Ascending aorta (tissue), 2 donors: ENCODE data around the gene C21orf58. TPM values are rescaled to one million over a fixed set of nuclear protein-coding genes. Genes with fewer than 3 reads are reported as not detected.

Source experiments
- DNase-seq, 2 donors: peaks; one replicate each; pipeline ENCODE4 v3.0.0-alpha.2; 2019; ENCODE audit warnings: low spot score in 2 of 2
- H3K27ac ChIP-seq, 2 donors: fragments of 200-600 bp; sonication (generic); one replicate each; pipeline ENCODE4 v1.5.1; 2016 to 2017; ENCODE audit warnings: mild to moderate bottlenecking in 1 of 2
- H3K27me3 ChIP-seq: fragments of 200-600 bp; sonication (generic); one replicate; pipeline ENCODE4 v1.5.1; 2017
- H3K36me3 ChIP-seq, 2 donors: fragments of 200-600 bp; sonication (generic); one replicate each; pipeline ENCODE4 v1.5.1; 2016
- H3K4me1 ChIP-seq, 2 donors: fragments of 200-600 bp; sonication (generic); one replicate each; pipeline ENCODE4 v1.5.1; 2016 to 2017; ENCODE audit warnings: mild to moderate bottlenecking in 1 of 2
- H3K4me3 ChIP-seq, 2 donors: fragments of 200-600 bp; sonication (generic); one replicate each; pipeline ENCODE4 v1.5.1; 2016 to 2017; ENCODE audit warnings: mild to moderate bottlenecking in 1 of 2
- H3K9me3 ChIP-seq, 2 donors: fragments of 200-600 bp; sonication (generic); one replicate each; pipeline ENCODE4 v1.5.1; 2016
- intact Hi-C: fragments of 100-400 bp; cut with DNase I; formaldehyde crosslinking; loops from one replicate; pipeline ENCODE4 v1.15.1; 2023
- total RNA-seq: library from RNA; depleted of rRNA; stranded (reverse); fragments of >200 nt; gene quantifications from one replicate; pipeline ENCODE4 v1.1.0, GENCODE V29; 2016
- TF ChIP-seq, protein P1 (sequence below), 3 experiments: fragments of 200-600 bp in 2 of 3; fragments of 450-650 bp in 1 of 3; sonication (generic) in 2 of 3; IDR thresholded peaks; one replicate each; pipeline ENCODE4 v1.5.1; 2016 to 2019; ENCODE audit warnings: antibody characterized with exemption in 3 of 3, mild to moderate bottlenecking in 1 of 3, moderate library complexity in 1 of 3

C21orf58 gene
- total RNA-seq, 1 donor from 2014 or later = 3.2 TPM

DNA sequence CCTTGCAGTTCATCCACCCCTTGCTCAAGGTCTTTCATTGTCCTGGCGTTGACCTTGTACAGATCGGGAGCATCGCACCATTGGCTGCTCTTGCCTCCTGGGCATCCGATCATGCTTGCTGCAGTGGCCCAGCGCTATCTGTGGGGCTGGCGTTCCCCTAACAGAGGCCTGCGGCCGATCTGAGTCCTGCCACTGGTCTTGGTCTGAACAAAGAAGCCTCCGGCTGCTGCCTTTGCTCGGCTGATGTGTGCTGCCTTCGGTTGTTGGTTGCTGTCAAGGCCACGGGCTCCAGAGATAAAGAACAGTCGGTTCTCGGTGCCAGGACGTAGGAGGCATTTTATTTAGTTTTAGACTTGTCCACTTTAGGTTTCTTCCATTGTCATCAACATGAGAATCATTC is 39.3 kb upstream of the C21orf58 start:
- no peak overlapping the region for H3K27ac ChIP-seq

DNA sequence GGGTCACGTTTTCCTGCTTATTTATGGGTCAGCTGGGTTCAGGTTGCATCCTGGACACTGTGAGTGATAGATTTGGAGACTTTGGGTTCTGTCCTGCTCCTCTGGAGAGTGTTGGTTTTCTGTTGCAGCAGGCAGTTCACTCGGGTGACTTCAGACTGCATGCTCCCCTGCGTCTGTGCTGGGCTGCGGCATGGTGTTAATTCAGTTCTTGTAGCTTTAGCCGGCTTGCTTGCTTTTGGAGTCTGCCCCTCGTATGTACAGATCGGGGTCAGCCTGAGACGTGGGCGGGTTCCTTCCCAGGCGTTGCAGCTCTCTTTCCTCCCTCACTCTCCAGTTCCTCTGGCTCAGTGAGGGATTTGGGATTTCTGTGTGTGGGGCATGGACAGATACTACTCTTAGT is 38.3 kb upstream of the C21orf58 start:
- Histone ChIP-seq H3K27ac (no peak overlapping the region), H3K4me3 (no peak overlapping the region), H3K27me3 (no peaks in the 10 kb centered on the region), H3K36me3 (peaks cover 48 to 77% of the 10 kb centered on the region in 2 donors), H3K4me1 (no peaks in the 10 kb centered on the region), H3K9me3 (no peaks in the 10 kb centered on the region)
- DNase-seq = no peak
- TF ChIP-seq, protein P1, sequence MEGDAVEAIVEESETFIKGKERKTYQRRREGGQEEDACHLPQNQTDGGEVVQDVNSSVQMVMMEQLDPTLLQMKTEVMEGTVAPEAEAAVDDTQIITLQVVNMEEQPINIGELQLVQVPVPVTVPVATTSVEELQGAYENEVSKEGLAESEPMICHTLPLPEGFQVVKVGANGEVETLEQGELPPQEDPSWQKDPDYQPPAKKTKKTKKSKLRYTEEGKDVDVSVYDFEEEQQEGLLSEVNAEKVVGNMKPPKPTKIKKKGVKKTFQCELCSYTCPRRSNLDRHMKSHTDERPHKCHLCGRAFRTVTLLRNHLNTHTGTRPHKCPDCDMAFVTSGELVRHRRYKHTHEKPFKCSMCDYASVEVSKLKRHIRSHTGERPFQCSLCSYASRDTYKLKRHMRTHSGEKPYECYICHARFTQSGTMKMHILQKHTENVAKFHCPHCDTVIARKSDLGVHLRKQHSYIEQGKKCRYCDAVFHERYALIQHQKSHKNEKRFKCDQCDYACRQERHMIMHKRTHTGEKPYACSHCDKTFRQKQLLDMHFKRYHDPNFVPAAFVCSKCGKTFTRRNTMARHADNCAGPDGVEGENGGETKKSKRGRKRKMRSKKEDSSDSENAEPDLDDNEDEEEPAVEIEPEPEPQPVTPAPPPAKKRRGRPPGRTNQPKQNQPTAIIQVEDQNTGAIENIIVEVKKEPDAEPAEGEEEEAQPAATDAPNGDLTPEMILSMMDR (IDR thresholded peaks at IDR 0.05) = no peak
- intact Hi-C loops = no loop called here

More for the DNA sequence above, 39.3 kb upstream of the C21orf58 start:
- DNase-seq = no peak
- H3K27me3 ChIP-seq = no peaks in the 10 kb centered on the region
- H3K36me3 ChIP-seq = peaks cover 55 to 77% of the 10 kb centered on the region in 2 donors
- intact Hi-C loops = no loop called here
- no peaks in the 10 kb centered on the region for H3K9me3 ChIP-seq
- TF ChIP-seq, protein P1 (IDR thresholded peaks at IDR 0.05) = no peak
- H3K4me1 ChIP-seq = no peaks in the 10 kb centered on the region
- no peak overlapping the region for H3K4me3 ChIP-seq

DNA sequence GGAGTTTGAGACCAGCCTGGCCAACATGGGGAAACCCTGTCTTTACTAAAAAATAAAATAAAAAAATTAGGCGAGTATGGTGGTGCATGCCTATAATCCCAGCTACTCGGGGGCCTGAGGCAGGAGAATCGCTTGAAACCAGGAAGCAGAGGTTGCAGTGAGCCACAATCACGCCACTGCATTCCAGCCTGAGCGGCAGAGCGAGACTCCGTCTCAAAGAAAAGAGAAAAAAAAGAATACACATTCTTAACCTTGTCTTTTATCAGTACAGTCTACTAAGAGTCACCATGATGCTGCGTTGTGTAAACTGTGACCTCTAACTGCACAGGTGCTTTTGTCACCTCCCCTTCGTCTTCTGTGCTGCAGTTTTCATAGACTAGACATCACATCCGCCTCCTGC is 37.5 kb upstream of the C21orf58 start:
- no peak for DNase-seq
- Histone ChIP-seq H3K4me3 (no peak overlapping the region), H3K36me3 (peaks cover 44 to 76% of the 10 kb centered on the region in 2 donors), H3K4me1 (no peaks in the 10 kb centered on the region), H3K27me3 (no peaks in the 10 kb centered on the region), H3K27ac (no peak overlapping the region), H3K9me3 (no peaks in the 10 kb centered on the region)
- intact Hi-C loops = no loop called here
- TF ChIP-seq, protein P1 (IDR thresholded peaks at IDR 0.05) = no peak

DNA sequence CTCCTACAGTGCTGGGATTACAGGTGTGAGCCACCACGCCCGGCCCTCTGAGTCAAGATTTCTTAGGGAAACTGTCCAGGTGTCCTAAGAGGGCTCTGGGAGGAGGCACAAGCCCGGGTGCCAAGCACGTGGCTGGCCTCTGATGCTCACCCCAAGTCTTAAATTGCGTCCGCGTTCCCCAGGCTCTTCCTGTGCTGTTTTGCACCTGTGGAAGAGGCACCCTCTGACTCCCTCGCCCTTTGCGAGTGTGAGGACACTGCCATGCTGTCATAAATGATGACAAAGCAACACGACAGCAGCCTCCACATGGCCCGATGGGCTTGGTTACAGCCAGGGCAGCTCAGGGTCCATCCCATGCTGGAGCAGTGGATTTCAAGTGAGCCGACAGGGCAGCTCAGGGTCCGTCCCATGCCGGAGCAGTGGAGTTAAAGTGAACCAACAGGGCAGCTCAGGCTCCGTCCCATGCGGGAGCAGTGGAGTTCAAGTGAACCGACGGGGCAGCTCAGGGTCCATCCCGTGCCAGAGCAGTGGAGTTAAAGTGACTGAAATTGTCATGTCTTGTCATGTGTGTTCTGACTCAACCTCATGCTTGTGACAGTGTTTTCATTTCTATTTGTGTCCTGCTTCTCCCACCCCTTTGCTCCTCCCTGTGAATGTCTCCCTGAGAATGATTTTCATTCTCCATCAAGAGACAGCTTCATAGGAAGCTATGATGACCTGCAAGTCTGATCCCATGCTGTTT is 34.2 kb upstream of the C21orf58 start:
- H3K4me3 ChIP-seq = no peak overlapping the region
- intact Hi-C loops = no loop called here
- no peaks in the 10 kb centered on the region for H3K9me3 ChIP-seq
- no peak overlapping the region for H3K27ac ChIP-seq
- H3K4me1 ChIP-seq = no peaks in the 10 kb centered on the region
- H3K27me3 ChIP-seq = no peaks in the 10 kb centered on the region
- no peak for DNase-seq
- TF ChIP-seq, protein P1 (IDR thresholded peaks at IDR 0.05) = no peak
- H3K36me3 ChIP-seq = peaks cover 53 to 82% of the 10 kb centered on the region in 2 donors

DNA sequence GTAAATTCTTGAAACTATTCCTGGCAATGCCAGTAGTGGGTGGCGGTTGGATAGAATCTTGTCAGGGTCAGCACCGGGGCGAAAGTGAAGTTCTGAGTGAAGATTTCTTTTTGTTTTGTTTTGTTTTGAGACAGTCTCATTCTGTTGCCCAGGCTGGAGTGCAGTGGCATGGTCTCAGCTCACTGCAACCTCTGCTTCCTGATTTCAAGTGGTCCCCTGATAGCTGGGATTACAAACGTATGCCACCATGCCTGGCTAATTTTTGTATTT is 33.6 kb upstream of the C21orf58 start:
- Histone ChIP-seq H3K4me1 (no peaks in the 10 kb centered on the region), H3K9me3 (no peaks in the 10 kb centered on the region), H3K27ac (no peak overlapping the region), H3K4me3 (no peak overlapping the region), H3K36me3 (peaks cover 58 to 83% of the 10 kb centered on the region in 2 donors), H3K27me3 (no peaks in the 10 kb centered on the region)
- TF ChIP-seq, protein P1 (IDR thresholded peaks at IDR 0.05) = no peak
- no peak for DNase-seq
- intact Hi-C loops = no loop called here
